Activated CD4-positive, alpha-beta T cell treated with anti-CD3 and anti-CD28 coated beads for 36 hours (primary cell): ENCODE results near the gene CLCN6. TPM values are rescaled to one million over a fixed set of nuclear protein-coding genes. Genes with fewer than 3 reads are reported as not detected.

Experiments
- ATAC-seq: fragments of 200-7000 bp; cut with Tn5 transposase; one replicate; pipeline ENCODE4 v1.10.0; 2021; ENCODE audit warnings: mild to moderate bottlenecking, moderate library complexity
- CTCF ChIA-PET: fragments of 350-600 bp; sonication (Branson Sonifier 250); formaldehyde crosslinking; loops from one replicate; lab custom pipeline; 2021; ENCODE audit warnings: antibody characterized with exemption; lab: Charles Lee
- POLR2A ChIA-PET: fragments of 350-600 bp; sonication (Branson Sonifier 250); formaldehyde crosslinking; loops from one replicate; lab custom pipeline; 2021; ENCODE audit warnings: antibody characterized with exemption, inconsistent platforms; lab: Charles Lee
- DNase-seq: peaks from one replicate; pipeline ENCODE4 v3.0.0-alpha.2; 2020
- H3K27ac Mint-ChIP-seq: one replicate; pipeline ENCODE4 v1.8.0; 2021; ENCODE audit warnings: mixed read lengths
- H3K27me3 Mint-ChIP-seq: one replicate; pipeline ENCODE4 v1.8.0; 2021; ENCODE audit warnings: mixed read lengths
- H3K36me3 Mint-ChIP-seq: one replicate; pipeline ENCODE4 v1.8.0; 2021; ENCODE audit warnings: low read depth, mixed read lengths
- H3K4me1 Mint-ChIP-seq: one replicate; pipeline ENCODE4 v1.8.0; 2021; ENCODE audit warnings: mixed read lengths
- H3K4me3 Mint-ChIP-seq: one replicate; pipeline ENCODE4 v1.8.0; 2021; ENCODE audit warnings: mild to moderate bottlenecking, moderate library complexity, mixed read lengths
- H3K9me3 Mint-ChIP-seq: one replicate; pipeline ENCODE4 v1.8.0; 2021; ENCODE audit warnings: low read depth, mixed read lengths
- intact Hi-C, 2 experiments: fragments of 100-400 bp; cut with DNase I in 1 of 2; cut with micrococcal nuclease in 1 of 2; formaldehyde crosslinking; loops; one replicate each; pipeline versions ENCODE4 v1.14.2 to v1.15.1; 2022 to 2024; cut with DNase I, micrococcal nuclease
- total RNA-seq, 2 experiments: library from RNA; stranded (reverse); gene quantifications; one replicate each; pipeline ENCODE4 v1.2.3, GENCODE V29; 2021

The CLCN6 gene
- total RNA-seq, 2 experiments from 2014 or later = 9.4 to 9.5 TPM

GRCh38 chr1:11789126-11790067 is 16.6 kb upstream of the CLCN6 start:
- ATAC-seq (no peak), DNase-seq (no peak)
- Mint-ChIP-seq H3K36me3 (peaks cover 2% of the 10 kb centered on the region), H3K27me3 (no peaks in the 10 kb centered on the region), H3K4me3 (no peak overlapping the region), H3K27ac (no peak overlapping the region), H3K9me3 (no peaks in the 10 kb centered on the region), H3K4me1 (peaks cover 5% of the 10 kb centered on the region)
- ChIA-PET POLR2A (interaction anchor here (0.6 to 1.1 kb wide), 2 partner anchors 14 to 325 kb away, joined by 3 read pairs; no protein-coding TSS in a partner anchor), CTCF (no interaction called here)
- intact Hi-C loops = loop anchor here in 1 of 2 experiments (5.0 kb wide), 1 partner anchor 103 kb away; no protein-coding TSS in a partner anchor

GRCh38 chr1:11790101-11790879 is 15.7 kb upstream of the CLCN6 start:
- no peak for ATAC-seq
- CTCF ChIA-PET = no interaction called here
- Mint-ChIP-seq H3K4me3 (no peak overlapping the region), H3K4me1 (peaks cover 2% of the 10 kb centered on the region), H3K9me3 (no peaks in the 10 kb centered on the region), H3K27me3 (no peaks in the 10 kb centered on the region), H3K27ac (no peak overlapping the region), H3K36me3 (peaks cover 5% of the 10 kb centered on the region)
- POLR2A ChIA-PET = no interaction called here
- intact Hi-C loops = no loop called here
- DNase-seq = no peak

GRCh38 chr1:11790880-11791715 is 14.9 kb upstream of the CLCN6 start:
- Mint-ChIP-seq H3K36me3 (peaks cover 9% of the 10 kb centered on the region), H3K27ac (no peak overlapping the region), H3K4me3 (no peak overlapping the region), H3K27me3 (no peaks in the 10 kb centered on the region), H3K4me1 (no peaks in the 10 kb centered on the region), H3K9me3 (no peaks in the 10 kb centered on the region)
- no peak for ATAC-seq
- no peak for DNase-seq
- intact Hi-C loops = no loop called here
- POLR2A ChIA-PET = interaction anchor here (0.6 kb wide), 1 partner anchor 275 kb away, joined by 13 read pairs; no protein-coding TSS in a partner anchor
- CTCF ChIA-PET = no interaction called here

GRCh38 chr1:11792106-11792505 is 13.9 kb upstream of the CLCN6 start:
- H3K27me3 Mint-ChIP-seq = no peaks in the 10 kb centered on the region
- DNase-seq (no peak), ATAC-seq (no peak)
- no peaks in the 10 kb centered on the region for H3K4me1 Mint-ChIP-seq
- ChIA-PET CTCF (no interaction called here), POLR2A (no interaction called here)
- intact Hi-C loops = no loop called here
- no peak overlapping the region for H3K4me3 Mint-ChIP-seq
- H3K9me3 Mint-ChIP-seq = no peaks in the 10 kb centered on the region
- no peak overlapping the region for H3K27ac Mint-ChIP-seq
- H3K36me3 Mint-ChIP-seq = peaks cover 10% of the 10 kb centered on the region

- ChIA-PET POLR2A (no interaction called here), CTCF (no interaction called here)
- intact Hi-C loops = no loop called here
- ATAC-seq (no peak), DNase-seq (no peak)
- no peak overlapping the region for H3K27ac Mint-ChIP-seq
- no peaks in the 10 kb centered on the region for H3K27me3 Mint-ChIP-seq
- peaks cover 14% of the 10 kb centered on the region for H3K36me3 Mint-ChIP-seq
- no peaks in the 10 kb centered on the region for H3K9me3 Mint-ChIP-seq
- H3K4me3 Mint-ChIP-seq = no peak overlapping the region
- no peaks in the 10 kb centered on the region for H3K4me1 Mint-ChIP-seq
These were observed 12.2 kb upstream of the CLCN6 start for GRCh38 chr1:11793819-11794218.

GRCh38 chr1:11794446-11795237 is 11.3 kb upstream of the CLCN6 start:
- peaks cover 14% of the 10 kb centered on the region for H3K36me3 Mint-ChIP-seq
- POLR2A ChIA-PET = no interaction called here

GRCh38 chr1:11795238-11795890 is 10.6 kb upstream of the CLCN6 start:
- POLR2A ChIA-PET = no interaction called here
- Mint-ChIP-seq H3K27me3 (no peaks in the 10 kb centered on the region), H3K27ac (no peak overlapping the region), H3K9me3 (no peaks in the 10 kb centered on the region), H3K4me3 (no peak overlapping the region), H3K4me1 (no peaks in the 10 kb centered on the region), H3K36me3 (peaks cover 18% of the 10 kb centered on the region)
- no peak for DNase-seq
- intact Hi-C loops = no loop called here
- no peak for ATAC-seq
- CTCF ChIA-PET = interaction anchor here (1.1 kb wide), 2 partner anchors 19 to 23 kb away, joined by 3 read pairs; no protein-coding TSS in a partner anchor

More at GRCh38 chr1:11794446-11795237, 11.3 kb upstream of the CLCN6 start:
- intact Hi-C loops = no loop called here
- DNase-seq (no peak), ATAC-seq (no peak)
- CTCF ChIA-PET = interaction anchor here (1.1 kb wide), 1 partner anchor 18 kb away, joined by 3 read pairs; no protein-coding TSS in a partner anchor
- Mint-ChIP-seq H3K27me3 (no peaks in the 10 kb centered on the region), H3K9me3 (no peaks in the 10 kb centered on the region), H3K4me3 (no peak overlapping the region), H3K4me1 (no peaks in the 10 kb centered on the region), H3K27ac (no peak overlapping the region)

GRCh38 chr1:11796036-11796828 is 9.8 kb upstream of the CLCN6 start:
- Mint-ChIP-seq H3K4me1 (no peaks in the 10 kb centered on the region), H3K27ac (no peak overlapping the region)
- CTCF ChIA-PET = interaction anchor here (1.1 kb wide), 2 partner anchors 20 to 22 kb away, joined by 3 read pairs; no protein-coding TSS in a partner anchor

GRCh38 chr1:11797525-11798216 is 8.3 kb upstream of the CLCN6 start:
- H3K27ac Mint-ChIP-seq = no peak overlapping the region
- peaks cover 7% of the 10 kb centered on the region for H3K4me1 Mint-ChIP-seq
- intact Hi-C loops = no loop called here
- H3K9me3 Mint-ChIP-seq = no peaks in the 10 kb centered on the region
- peaks cover 28% of the 10 kb centered on the region for H3K36me3 Mint-ChIP-seq
- no peak for DNase-seq
- no peak overlapping the region for H3K4me3 Mint-ChIP-seq
- ChIA-PET CTCF (interaction anchor here (0.5 to 1.3 kb wide), 3 partner anchors 9 to 909 kb away, joined by 3 to 6 read pairs (median 4); partner anchors contain the start of genes CLCN6 and MTHFR), POLR2A (interaction anchor here (0.7 kb wide), 1 partner anchor 128 kb away, joined by 3 read pairs; no protein-coding TSS in a partner anchor)
- no peaks in the 10 kb centered on the region for H3K27me3 Mint-ChIP-seq
- ATAC-seq = no peak

More at GRCh38 chr1:11796036-11796828, 9.8 kb upstream of the CLCN6 start:
- DNase-seq (no peak), ATAC-seq (no peak)
- intact Hi-C loops = no loop called here
- Mint-ChIP-seq H3K9me3 (no peaks in the 10 kb centered on the region), H3K27me3 (no peaks in the 10 kb centered on the region), H3K36me3 (peaks cover 24% of the 10 kb centered on the region), H3K4me3 (no peak overlapping the region)
- POLR2A ChIA-PET = no interaction called here
